HepG2 (cell line): ENCODE measurements around the gene ZCWPW2. TPM values are rescaled to one million over a fixed set of nuclear protein-coding genes. Genes with fewer than 3 reads are reported as not detected.

Experiments used
- BCLAF1 ChIP-seq: fragments of 450-650 bp; IDR thresholded peaks from 2 replicates; pipeline ENCODE4 v1.6.1; 2017; ENCODE audit warnings: mild to moderate bottlenecking
- CENPT ChIP-seq: sonication (generic); formaldehyde crosslinking; IDR thresholded peaks from 2 replicates; pipeline ENCODE4 v1.8.0; 2022; ENCODE audit warnings: low read depth, mild to moderate bottlenecking, moderate library complexity, missing genetic modification reagents
- CREB3 ChIP-seq: sonication (generic); formaldehyde crosslinking; IDR thresholded peaks from 2 replicates; pipeline ENCODE4 v1.5.0; 2020; ENCODE audit warnings: missing genetic modification reagents
- GLI4 ChIP-seq: sonication (generic); formaldehyde crosslinking; IDR thresholded peaks from 2 replicates; pipeline ENCODE4 v1.5.1; 2020; ENCODE audit warnings: missing genetic modification reagents, mild to moderate bottlenecking, moderate library complexity, borderline replicate concordance
- GLMP ChIP-seq: sonication (generic); formaldehyde crosslinking; IDR thresholded peaks from 2 replicates; pipeline ENCODE4 v1.9.0; 2021; ENCODE audit warnings: missing genetic modification reagents, mild to moderate bottlenecking, borderline replicate concordance
- GTF3A ChIP-seq: sonication (generic); formaldehyde crosslinking; conservative IDR thresholded peaks from 2 replicates; pipeline ENCODE4 v1.4.0; 2020; ENCODE audit warnings: mild to moderate bottlenecking, missing genetic modification reagents
- IRF1 ChIP-seq: sonication (generic); formaldehyde crosslinking; IDR thresholded peaks from 2 replicates; pipeline ENCODE4 v1.4.0; 2020; ENCODE audit warnings: low read depth, mild to moderate bottlenecking, missing genetic modification reagents
- JARID2 ChIP-seq: sonication (generic); formaldehyde crosslinking; IDR thresholded peaks from 2 replicates; pipeline ENCODE4 v1.8.1; 2023; ENCODE audit warnings: missing genetic modification reagents, inconsistent platforms; ENCODE audit not compliant: insufficient replicate concordance
- KDM5A ChIP-seq: fragments of 200-600 bp; sonication (generic); IDR thresholded peaks from 2 replicates; pipeline ENCODE4 v1.7.0; 2018; ENCODE audit warnings: antibody characterized with exemption, mild to moderate bottlenecking, low read length, borderline replicate concordance
- KLF9 ChIP-seq: IDR thresholded peaks from 2 replicates; pipeline ENCODE4 v1.6.1; 2016; ENCODE audit warnings: low read depth
- MXI1 ChIP-seq: IDR thresholded peaks from 3 replicates; pipeline ENCODE4 v1.6.1; 2012; ENCODE audit warnings: low read depth, low read length, inconsistent platforms, borderline replicate concordance
- SNAI1 ChIP-seq: sonication (generic); formaldehyde crosslinking; IDR thresholded peaks from 2 replicates; pipeline ENCODE4 v1.5.0; 2020; ENCODE audit warnings: mild to moderate bottlenecking, missing genetic modification reagents, borderline replicate concordance
- TCF12 ChIP-seq, 2 experiments: fragments of 450-650 bp in 1 of 2; sonication (generic) in 1 of 2; formaldehyde crosslinking in 1 of 2; IDR thresholded peaks; 2 replicates each; pipeline versions ENCODE4 v1.6.1 to v1.8.0; 2017 to 2022; ENCODE audit warnings: antibody characterized with exemption in 1 of 2, mild to moderate bottlenecking in 1 of 2, missing genetic modification reagents in 1 of 2, moderate library complexity in 1 of 2
- TIGD3 ChIP-seq: sonication (generic); formaldehyde crosslinking; IDR thresholded peaks from 2 replicates; pipeline ENCODE4 v1.5.1; 2020; ENCODE audit warnings: mild to moderate bottlenecking, missing genetic modification reagents, borderline replicate concordance
- ZFP36 ChIP-seq: fragments of 150-350 bp; IDR thresholded peaks from 2 replicates; pipeline ENCODE4 v1.6.1; 2018; ENCODE audit warnings: borderline replicate concordance, low read length, low read depth; ENCODE audit not compliant: partially characterized antibody
- ZNF124 ChIP-seq: sonication (generic); formaldehyde crosslinking; IDR thresholded peaks from 2 replicates; pipeline ENCODE4 v1.4.0; 2020; ENCODE audit warnings: missing genetic modification reagents
- ZNF280B ChIP-seq: sonication (generic); formaldehyde crosslinking; IDR thresholded peaks from 2 replicates; pipeline ENCODE4 v1.5.0; 2020; ENCODE audit warnings: missing genetic modification reagents, mild to moderate bottlenecking, borderline replicate concordance
- ZNF709 ChIP-seq: sonication (generic); formaldehyde crosslinking; IDR thresholded peaks from 2 replicates; pipeline ENCODE4 v1.5.0; 2020; ENCODE audit warnings: mild to moderate bottlenecking, missing genetic modification reagents
- polyA plus RNA-seq, 8 experiments: library from polyadenylated mRNA; depleted of rRNA in 3 of 8; stranded (reverse) in 7 of 8; unstranded in 1 of 8; fragments of >200 nt; fragmentation: Illumina TruSeq in 4 of 8; extraction: Trizol in 4 of 8; gene quantifications; 2 replicates each; pipeline versions ENCODE4 v1.2.1 to v1.2.3, GENCODE V29; 2011 to 2016; ENCODE audit warnings: low read depth in 4 of 8, missing spikeins in 1 of 8, mixed read lengths in 1 of 8; ENCODE audit not compliant: insufficient read depth in 1 of 8
- total RNA-seq, 5 experiments: library from RNA; depleted of rRNA; stranded (reverse); fragments of >200 nt; fragmentation: Illumina TruSeq; extraction: Trizol; gene quantifications; 2 replicates each; pipeline ENCODE4 v1.2.3, GENCODE V29; 2016; ENCODE audit warnings: low read depth in 1 of 5

The ZCWPW2 gene
- total and polyA plus RNA-seq, 2 of the 13 experiments (the other 11 are each of a cell fraction or from before 2014, with no cell fraction given) = 0.17 to 0.53 TPM

- TF ChIP-seq IRF1 = 0 out of 2 replicates have a peak, but pooled peaks have one; percentile 48
- TF ChIP-seq KLF9 (CRISPR knock-in tag) = no peak
- no peak for TF ChIP-seq CREB3 (CRISPR knock-in tag)
- no peak for TF ChIP-seq CENPT
- TF ChIP-seq ZNF709 (CRISPR knock-in tag) = peak; percentile 90; the same call in 1 of the 2 replicates
- TF ChIP-seq ZFP36 = no peak
- TF ChIP-seq GTF3A = no peak
- no peak for TF ChIP-seq TCF12 (IDR thresholded peaks at IDR 0.05)
- TF ChIP-seq TCF12 (CRISPR knock-in tag; IDR thresholded peaks at IDR 0.05) = peak; percentile 85
- TF ChIP-seq GLI4 = no peak
- TF ChIP-seq SNAI1 = peak; percentile 89; the same call in 1 of the 2 replicates
- peak; percentile 55; the same call in 1 of the 3 replicates for TF ChIP-seq MXI1
- TF ChIP-seq KDM5A = peak; percentile 50; the same call in 1 of the 2 replicates
- TF ChIP-seq TIGD3 (CRISPR knock-in tag) = no peak
- TF ChIP-seq ZNF124 (CRISPR knock-in tag) = no peak
- TF ChIP-seq JARID2 (CRISPR knock-in tag) = no peak
- TF ChIP-seq BCLAF1 = no peak
- no peak for TF ChIP-seq GLMP
- peak; percentile 81 for TF ChIP-seq ZNF280B (CRISPR knock-in tag)
Measured at GRCh38 chr3:28348629-28349468, at the start of gene ZCWPW2, which contains the start of gene AZI2 (continued).
